HG03280 (cell line): ENCODE data around the gene FOXL2NB.

Source experiments
- ATAC-seq: cut with Tn5 transposase; IDR thresholded peaks from one replicate; pipeline ENCODE4 v1.9.1; 2021; ENCODE audit warnings: mild to moderate bottlenecking, moderate library complexity; ENCODE audit not compliant: unreplicated experiment

The FOXL2NB gene

DNA sequence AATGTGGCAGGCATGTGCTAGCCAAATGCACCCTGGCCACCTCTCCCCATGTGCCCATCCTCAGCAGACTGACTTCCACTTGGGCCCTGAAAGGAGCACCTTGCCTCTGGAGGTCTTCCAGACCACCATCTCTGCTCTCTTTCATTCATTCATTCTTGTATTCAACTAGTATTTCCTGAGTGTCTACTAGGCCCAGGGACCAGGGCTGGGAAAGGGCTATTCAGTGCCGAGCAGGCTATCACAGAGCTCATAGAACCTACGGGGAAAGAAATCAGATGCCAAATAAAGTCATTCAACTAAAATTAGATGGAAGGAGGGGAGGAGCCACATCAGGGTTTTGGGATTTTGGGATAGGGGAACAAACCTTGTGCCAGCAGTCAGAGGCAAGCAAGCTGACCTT lies 40.2 kb downstream of the FOXL2NB start:
- ATAC-seq: no peak

DNA sequence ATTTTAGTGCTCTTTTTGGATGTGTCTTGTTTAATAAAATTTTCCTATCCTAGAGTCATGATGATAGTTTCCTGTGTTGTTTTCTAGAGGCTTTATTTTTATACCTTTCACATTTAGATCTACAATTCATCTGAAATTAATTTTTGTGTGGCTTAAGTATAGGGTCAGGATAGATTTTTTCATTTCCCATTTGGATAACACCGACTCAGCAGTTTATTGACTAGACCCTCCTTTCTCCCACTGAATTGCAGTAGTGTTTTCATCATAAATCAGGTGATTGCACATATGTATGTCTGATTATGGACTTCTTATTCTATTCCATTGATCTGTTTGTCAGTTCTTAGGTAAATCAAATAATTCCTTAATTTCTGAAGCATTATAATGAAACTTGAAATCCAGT lies 48.7 kb downstream of the FOXL2NB start:
- ATAC-seq: no peak
